Stimulated activated CD4-positive, alpha-beta T cell treated with anti-CD3 and anti-CD28 coated beads, Interleukin-15, amount 100 ng/mL, for 48 hours (primary cell): ENCODE measurements around the gene RASL10B.
A peak's percentile ranks its signal among the peaks of the same experiment; 100 is the strongest.
"Not testable (repeated sequence)": the region's sequence is repeated elsewhere in the genome, so short reads cannot be mapped to it uniquely, and the experiment has no call there.

Experiments used
- DNase-seq, 2 donors: peaks; one replicate each; pipeline ENCODE4 v3.0.0-alpha.2; 2020; ENCODE audit warnings: low read depth in 2 of 2

Gene RASL10B

GRCh38 chr17:35731239-35731916, at the start of gene RASL10B:
TSS of gene RASL10B (plus strand) at chr17:35731639. CDS start at chr17:35735185, 3,546 bp downstream.
- DNase-seq = peak in 1 of 2 donors; percentile 57

- DNase-seq = no peak
These were observed 47.8 kb upstream of the RASL10B start for GRCh38 chr17:35683591-35683990.

- no peak for DNase-seq
These were observed 47.2 kb upstream of the RASL10B start for GRCh38 chr17:35684055-35684802.

DNA sequence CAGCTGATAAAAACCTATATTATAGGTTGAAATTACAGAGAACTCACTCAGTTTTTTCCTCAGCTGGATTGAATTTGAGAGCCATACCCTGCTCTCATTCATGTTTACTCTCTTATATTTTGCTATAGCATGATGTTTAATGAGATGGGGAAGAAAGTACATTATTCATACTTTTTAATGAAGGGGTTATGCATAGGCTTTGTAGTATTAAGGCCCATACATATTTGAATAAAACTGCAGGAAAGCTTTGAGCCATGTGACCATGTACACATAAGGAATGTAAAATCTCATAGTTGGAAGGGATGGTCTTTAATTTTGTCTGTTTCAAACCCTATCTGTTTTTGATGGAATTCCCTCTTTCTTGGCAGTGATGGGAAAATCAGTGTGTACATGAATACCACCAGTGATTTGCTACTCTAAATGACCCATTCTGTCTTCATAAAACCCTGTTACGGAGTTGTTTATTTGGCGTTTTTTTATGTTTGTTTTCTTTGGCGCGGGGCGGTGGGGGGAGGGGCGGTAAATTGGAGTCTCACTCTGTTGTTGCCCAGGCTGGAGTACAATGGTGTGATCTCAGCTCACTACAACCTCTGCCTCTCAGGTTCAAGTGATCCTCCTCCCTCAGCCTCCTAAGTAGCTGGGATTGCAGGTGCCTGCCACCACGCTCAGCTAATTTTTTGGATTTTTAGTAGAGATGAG, 38.8 kb upstream of the RASL10B start:
- DNase-seq = no peak

- no peak for DNase-seq
These were observed 37.8 kb upstream of the RASL10B start for GRCh38 chr17:35693662-35694061.

DNA sequence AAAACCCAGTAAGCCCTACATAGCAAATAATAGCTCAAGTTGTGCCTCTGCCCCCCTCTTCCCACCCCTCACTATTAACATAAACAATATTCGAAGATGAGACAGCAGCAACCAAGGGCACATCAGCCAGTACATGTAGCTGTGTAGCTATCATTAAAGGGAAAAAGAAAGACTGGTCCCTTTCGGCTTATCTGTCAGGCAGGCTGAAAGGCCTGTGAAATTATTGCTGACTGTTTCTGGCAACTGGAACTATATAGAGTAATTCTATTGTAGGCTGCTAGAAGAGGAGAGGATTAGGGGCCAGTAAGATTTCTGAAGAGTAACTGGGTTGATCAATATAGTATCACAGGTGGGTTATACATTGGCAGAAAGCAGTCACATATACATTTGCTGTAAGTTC, 36.5 kb upstream of the RASL10B start:
- no peak for DNase-seq

GRCh38 chr17:35695613-35696012, 35.8 kb upstream of the RASL10B start:
- DNase-seq = no peak

GRCh38 chr17:35698800-35699199, 32.6 kb upstream of the RASL10B start:
- DNase-seq = no peak

DNA sequence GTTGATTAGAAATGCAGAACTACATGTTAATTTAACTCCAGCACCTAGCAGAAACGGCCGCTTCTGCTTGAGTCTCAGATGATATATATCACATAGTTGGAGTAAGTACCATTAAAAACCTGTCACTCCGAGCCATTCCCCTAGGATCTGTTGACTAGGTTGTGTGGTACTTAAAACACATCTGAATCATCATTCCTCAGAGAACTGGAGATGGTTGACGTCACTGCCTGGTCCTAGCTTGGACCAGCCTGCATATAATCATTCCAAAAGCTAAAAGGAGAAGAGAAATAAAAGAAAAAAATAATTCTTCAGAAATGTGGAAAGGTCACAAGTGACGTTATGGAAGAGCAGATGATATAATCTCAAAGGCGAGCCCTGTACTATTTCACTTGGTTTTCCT, 31.3 kb upstream of the RASL10B start:
- no peak for DNase-seq

DNA sequence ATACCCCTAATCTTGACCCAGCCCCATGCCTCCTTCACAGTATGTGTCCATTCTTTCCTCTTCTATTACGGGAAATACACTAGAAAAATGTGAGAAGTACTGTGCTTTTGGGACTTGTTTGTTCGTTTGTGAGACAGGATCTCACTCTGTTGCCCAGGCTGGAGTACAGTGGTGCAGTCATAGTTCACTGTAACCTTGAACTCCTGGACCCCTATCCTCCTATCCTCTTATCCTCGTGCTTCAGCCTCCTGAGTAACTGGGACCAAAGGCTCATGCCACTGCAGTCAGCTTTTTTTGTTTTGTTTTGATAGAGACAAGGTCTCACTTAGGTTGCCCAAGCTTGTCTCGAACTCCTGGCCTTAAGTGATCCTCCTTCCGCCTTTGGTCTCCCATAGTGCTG, 29.9 kb upstream of the RASL10B start:
- DNase-seq = no peak

- not testable (repeated sequence) for DNase-seq
These were observed 28.1 kb upstream of the RASL10B start for GRCh38 chr17:35703308-35703707.

GRCh38 chr17:35705230-35705629, 26.2 kb upstream of the RASL10B start:
- DNase-seq = no peak

DNA sequence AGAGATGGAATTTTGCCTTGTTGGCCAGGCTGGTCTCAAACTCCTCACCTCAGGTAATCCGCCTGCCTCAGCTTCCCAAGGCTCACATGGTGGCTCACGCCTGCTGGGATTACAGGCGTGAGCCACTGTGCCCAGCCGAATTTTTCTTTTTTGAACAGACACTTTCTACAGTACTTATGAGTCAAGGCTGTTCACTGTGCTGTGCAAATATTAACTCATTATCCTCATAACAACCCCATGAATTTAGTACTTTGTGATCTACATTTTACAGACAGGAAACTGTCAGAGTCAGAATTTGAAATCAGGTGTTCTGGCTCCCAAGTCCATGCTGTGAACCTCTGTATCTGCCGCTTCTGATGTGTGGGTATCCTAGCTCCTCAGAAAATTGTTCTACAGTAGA, 25.7 kb upstream of the RASL10B start:
- DNase-seq = no peak

DNA sequence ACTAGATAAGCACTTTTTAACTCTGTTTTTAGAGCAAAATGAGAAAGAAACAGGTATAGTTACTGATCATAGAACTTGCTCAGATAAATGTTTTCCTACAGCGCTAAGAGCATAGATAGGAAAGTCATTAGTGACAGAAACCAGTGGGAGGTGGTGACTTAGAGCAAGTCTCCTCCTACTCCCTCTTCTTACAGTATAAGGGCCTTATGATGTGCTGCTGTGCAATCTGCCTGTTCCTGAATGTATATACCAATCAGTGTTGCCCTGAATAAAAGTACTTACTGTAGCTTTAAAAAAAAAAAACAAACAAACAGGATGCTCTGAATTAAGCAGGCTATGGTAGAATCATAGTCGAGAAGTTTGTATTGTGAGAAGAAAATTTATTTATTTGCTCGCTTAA, 23.3 kb upstream of the RASL10B start:
- no peak for DNase-seq

- no peak for DNase-seq
These were observed 22.5 kb upstream of the RASL10B start for GRCh38 chr17:35708951-35709350.

GRCh38 chr17:35709874-35710273, 21.6 kb upstream of the RASL10B start:
- DNase-seq = no peak

- DNase-seq = no peak
These were observed 20.5 kb upstream of the RASL10B start for GRCh38 chr17:35710950-35711349.

- DNase-seq = no peak
These were observed 18.2 kb upstream of the RASL10B start for GRCh38 chr17:35713069-35713728.

DNA sequence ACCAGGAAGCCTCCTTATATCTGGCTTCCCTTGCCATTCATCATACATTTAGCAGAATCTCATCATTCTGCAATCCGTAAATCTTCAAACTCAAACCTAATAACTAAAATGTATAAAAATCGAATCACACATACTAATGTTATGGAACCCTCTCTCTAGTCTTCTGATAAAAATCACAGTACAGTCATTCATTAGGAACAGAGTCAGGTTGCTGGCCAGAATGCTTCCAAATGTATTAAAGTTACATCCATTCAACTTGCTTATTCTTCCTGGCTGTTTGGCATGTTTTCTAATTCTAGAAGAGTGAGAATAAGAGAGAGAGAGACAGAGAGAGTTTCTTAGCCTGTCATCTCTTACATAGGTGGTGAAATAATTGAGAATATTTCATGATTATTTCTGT, 16.5 kb upstream of the RASL10B start:
- DNase-seq = no peak

DNA sequence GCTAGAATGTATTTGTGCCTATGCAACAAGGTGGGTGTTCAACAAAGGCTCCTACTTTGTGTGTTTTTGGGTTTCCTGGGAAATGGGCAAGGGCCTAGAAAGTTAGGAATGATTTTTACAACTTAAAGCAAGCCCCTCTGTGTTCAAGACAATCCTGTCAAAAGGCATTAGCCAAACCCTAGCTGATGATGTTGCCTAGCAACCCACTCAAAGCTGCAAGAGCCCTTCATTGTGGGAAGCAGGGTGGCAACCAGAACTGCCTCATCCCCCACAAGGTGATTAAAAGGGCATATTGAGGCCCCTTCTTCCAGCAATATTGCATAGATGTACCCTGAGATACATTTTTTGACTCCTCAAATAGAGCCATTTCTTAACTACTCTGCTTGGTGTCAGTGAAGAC, 16.0 kb upstream of the RASL10B start:
- no peak for DNase-seq

GRCh38 chr17:35716173-35716572, 15.3 kb upstream of the RASL10B start:
- DNase-seq = no peak

DNA sequence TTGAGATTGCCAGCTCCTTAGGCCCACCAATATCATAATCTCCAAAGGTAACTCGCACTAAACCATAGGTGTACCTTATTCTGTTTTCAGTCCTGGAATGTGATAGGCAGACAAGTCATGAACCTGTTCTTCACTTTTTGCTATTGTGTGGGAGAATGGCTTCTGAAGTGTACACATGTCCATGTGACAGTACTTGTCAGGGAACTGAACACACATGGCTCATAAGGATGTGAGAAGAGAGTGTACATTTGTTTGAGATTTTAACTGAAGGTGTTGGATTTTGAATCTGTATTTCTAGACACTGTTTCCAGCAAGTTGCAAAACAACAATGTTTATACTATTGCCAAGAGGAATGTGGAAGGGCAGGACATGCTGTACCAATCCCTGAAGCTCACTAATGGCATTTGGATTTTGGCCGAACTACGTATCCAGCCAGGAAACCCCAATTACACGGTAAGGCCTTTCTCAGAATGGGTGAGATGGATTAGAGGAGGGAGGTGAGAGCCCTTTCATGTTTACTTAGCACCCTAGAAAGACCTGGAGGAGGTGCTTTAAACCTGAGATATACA, 14.5 kb upstream of the RASL10B start:
- no peak for DNase-seq
